Stimulated activated CD8-positive, alpha-beta memory T cell treated with anti-CD3 and anti-CD28 coated beads, Interleukin-2, amount 100 ng/mL, for 1 hour (primary cell): ENCODE results near the gene SUSD6.

Experiments
- DNase-seq, 2 donors: peaks; one replicate each; pipeline ENCODE4 v3.0.0-alpha.2; 2020; ENCODE audit warnings: low read depth in 2 of 2

Gene SUSD6, protein sequence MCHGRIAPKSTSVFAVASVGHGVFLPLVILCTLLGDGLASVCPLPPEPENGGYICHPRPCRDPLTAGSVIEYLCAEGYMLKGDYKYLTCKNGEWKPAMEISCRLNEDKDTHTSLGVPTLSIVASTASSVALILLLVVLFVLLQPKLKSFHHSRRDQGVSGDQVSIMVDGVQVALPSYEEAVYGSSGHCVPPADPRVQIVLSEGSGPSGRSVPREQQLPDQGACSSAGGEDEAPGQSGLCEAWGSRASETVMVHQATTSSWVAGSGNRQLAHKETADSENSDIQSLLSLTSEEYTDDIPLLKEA

DNA sequence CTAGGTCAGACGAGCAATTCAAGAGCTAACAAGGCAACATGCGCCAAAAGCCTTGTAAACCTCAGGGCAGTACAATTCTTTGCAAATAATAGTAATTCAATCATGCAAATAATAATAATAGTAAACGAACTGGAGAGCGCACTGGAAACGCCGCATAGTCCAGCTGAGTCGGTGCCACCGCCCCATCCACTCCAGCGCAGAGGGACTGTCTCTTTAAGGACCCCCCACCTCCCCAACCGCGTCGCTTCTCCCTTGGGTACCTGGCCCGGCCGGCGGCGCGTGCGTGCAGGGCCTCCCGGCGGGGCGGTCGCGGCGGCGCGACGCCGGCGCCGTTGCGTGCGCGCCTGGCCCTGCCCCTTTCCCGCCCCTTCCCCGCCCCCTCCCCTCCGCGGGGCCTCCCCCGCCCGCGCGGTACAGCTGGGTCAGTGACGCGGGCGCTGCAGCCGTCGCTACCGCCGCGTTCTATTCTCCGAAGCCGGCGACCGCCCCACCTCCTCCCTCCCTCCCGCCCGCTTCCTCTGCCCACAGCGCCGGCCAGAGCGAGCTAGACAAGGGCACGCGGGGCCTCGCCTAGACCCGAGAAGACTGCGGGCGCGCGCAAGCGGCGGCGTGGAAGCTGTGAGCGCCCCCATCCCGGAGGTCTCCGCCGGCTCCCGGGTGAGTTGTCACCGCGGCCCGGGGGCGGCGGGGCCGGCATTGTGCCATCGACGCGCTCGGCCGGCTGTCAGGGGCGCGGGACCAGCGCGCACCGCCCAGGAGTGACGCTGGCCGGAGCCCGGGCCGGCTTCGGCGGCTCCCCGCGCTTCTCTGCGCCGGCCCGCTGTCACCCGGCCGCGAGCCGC lies at the start of gene SUSD6:
SUSD6 (plus strand) TSS at position 425 of the 842 bp plus-strand sequence. CDS start 46,997 bp downstream, outside the sequence.
- peak; percentile 78 for DNase-seq

DNA sequence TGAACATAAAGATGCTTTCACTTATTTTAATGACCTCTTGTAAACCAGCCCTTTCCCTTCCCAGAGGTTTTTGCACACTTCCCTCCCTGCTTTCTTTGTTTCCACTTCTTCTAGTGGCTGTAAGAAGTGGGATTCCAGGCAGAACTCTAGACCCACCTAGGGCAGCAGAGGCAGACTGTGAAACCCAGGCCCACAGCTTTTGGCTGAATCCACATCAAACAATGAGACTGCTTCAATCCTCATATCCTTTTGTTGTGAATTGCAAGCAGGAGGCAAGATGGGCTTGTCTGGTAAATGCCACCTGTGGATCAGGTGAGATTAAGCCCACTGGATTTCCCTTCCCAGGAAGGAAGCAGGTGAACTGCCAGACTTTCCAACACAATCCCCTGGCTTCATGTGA lies 49.5 kb upstream of the SUSD6 start:
- DNase-seq: no peak

DNA sequence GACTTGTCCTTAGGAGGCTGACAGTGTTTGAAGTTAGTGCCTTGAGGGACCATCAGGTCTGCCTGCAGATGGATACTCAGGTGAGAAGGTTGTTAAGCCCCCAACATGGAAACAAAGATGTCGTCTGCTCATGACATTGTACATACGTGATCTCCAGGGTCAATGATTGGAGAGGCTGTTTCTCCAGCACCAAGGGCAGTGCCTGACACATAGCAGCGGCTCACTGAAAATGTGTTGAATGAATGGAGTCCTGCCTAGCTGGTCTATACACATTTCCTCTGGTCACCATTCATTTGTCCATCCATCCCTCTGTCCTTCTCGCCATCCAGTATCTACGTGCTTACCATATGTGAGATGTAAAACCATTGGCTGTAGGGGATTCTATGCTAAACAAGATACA lies 43.8 kb upstream of the SUSD6 start:
- DNase-seq: no peak

DNA sequence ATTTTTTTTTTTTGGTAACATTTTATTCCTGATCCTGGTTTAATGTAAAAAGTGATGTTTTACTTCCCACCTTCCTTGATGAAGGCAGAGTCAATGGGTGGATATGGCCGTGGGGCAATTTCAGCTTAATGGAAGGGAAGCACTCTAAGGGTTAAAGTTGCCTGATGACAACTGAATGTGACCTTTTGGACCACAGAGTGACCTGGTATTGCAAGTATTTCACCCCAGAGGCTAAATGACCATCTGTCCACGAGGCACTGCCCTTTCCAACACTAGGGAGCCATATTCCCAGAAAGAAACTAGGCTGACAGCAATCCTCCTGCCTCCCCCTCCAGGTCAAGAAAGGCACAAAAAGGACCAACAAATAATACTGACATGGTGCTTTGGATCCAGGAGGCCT lies 41.5 kb upstream of the SUSD6 start:
- DNase-seq: no peak

DNA sequence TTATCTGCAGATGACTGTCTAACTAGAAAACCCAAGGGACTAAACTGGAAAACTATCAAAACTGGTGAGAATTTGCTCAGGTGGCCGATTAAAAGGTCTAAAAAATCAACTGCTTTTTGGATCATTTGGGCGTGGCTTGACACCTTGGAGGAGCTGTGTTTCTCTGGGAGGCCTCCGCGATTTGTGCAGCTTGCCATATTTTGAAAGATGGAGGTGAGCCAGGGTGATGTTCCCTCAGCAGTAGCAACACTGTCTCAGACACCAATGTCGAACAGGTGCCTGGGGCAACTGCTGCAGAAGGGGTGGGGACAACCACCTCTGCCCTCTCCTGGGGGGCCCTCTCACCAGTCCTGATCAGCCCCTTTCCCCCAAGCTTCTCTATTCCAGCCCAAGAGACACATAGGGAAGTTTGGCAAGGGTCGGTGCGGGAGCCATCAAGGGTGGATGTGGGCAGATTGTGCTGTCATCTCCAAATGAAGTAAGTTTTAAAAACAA lies 40.5 kb upstream of the SUSD6 start:
- no peak for DNase-seq

DNA sequence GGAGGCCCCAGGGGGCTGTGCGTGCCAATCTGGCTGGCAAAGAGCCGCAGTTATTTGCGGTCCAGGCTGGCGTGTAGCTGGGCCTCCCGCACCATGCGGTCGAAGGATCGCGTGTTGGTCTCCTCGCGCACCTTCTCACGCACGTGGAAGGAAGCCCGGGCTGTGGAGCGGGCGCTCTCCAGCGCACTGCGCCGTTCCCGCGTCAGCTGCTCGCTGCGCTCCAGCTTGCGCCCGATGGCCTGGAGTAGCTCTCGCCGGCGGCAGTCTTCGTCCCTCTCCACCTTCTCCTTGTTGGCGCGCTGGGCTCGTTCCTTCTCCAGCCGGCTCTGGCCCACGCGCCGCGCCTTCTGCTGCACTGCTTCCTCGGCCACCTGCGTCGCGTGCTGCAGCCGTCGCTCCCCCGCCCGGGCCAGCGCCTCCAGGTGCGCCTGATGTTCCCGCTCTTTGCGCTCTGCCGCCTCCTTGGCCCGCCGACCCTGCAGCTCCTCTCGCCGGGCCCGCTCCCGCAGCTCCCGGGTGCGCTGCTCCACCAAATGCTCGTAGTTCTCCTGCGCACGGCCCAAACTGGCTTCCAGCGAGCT lies 39.9 kb upstream of the SUSD6 start:
- no peak for DNase-seq

DNA sequence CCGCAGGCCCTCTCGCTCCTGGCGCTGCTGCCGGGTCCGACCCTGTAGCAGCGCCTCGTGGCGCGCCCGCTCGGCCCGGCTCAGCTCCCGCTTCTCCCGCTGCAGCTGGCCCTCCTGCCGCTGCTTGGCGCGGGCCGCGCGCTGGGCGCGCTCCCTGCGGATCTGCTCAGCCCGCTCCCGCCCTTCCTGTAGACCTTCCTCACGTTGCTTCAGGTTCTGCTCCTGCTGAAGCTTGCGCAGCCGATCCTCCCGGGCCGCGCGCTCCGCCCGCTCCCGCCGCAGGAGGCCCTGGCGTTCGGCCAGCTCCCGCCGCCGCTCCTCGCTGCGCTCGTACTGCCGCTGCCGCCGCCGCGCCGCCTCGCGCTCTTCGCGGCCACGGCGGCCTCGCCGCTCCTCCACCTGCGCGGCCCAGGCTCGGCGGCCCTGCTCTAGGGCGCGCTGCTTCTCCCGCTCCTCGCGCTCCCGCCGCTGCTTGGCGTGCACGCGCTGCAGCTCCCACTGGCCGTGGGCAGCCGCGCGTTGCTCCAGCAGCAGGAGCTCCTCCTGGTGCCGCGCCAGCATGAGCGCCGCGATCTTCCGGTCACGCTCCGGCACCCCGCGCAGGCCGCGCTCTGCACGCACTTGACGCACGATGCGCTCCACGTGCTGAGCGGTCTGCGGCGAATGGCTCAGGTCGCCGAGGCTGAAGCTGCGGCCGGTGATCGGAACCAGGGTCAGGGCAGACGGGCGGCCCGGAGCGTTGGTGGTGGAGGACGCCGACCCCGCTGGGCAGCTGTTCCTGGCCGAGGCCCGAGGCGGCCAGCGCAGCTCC lies 39.2 kb upstream of the SUSD6 start:
- no peak for DNase-seq

DNA sequence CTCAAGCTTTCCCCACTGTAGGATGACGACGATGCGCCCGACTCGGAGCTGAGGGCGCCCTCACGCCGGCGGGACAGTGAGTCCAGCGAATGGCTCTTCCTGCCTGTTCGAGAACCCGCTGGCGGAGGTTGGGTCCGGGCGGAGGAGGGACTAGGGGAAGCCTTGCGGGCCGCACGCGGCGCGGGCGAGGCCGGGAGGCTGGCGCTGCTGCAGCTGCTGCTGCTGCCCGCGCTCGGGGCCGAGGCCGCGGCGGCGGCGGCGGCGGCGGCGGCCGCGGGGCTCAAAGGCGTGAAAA lies 38.6 kb upstream of the SUSD6 start:
- no peak for DNase-seq

DNA sequence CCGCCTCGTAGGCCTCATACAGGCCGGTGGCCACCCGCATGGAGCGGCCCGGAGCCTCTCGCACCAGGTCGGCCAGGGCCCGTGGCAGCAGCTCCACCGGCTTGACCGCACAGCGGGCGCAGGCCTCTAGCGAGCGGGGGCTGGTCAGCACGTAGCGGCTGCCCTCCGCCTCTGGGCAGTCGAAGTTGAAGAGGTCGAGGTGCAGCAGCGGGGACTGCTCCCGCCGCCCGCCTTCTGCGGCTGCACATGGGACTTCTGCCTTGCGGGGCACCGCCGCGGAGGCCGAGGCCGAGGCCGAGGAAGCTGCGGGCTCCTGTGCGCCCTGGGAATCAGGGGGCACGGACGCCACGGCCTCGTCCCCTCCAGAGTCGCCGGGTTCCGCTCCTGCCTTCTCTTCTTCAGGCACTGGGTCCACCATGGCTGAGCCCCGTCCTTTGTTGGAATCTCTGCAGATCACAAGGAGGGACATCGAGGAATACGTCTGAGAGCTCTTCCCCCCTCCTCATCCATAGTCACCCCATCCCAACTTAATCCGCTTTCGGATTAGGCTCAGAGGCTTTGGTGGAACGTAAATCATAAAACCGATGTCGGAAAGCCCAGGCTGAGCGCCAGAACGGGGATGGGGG lies 38.1 kb upstream of the SUSD6 start:
- no peak for DNase-seq

DNA sequence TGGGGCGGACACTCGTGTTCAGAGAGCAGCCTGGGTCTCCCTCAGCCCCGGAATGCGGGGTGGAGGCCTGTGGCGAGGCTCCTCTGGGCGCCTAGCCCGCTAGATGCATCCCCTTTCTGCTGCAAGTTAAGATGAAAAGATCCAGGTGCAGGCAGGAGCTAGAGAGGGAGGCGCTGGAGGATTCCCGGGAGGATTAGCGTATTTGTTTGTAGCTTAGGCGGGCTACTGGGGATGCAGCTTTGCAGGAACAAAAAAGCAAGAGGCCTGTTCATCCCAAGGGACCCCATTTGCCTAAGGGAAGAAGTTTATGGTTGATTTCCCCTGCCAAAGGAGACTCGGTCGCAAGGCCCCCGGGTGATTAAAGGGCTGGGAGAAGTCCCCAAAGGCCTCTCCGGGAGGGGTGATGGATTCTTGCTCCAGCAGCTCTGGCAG lies 37.5 kb upstream of the SUSD6 start:
- no peak for DNase-seq

DNA sequence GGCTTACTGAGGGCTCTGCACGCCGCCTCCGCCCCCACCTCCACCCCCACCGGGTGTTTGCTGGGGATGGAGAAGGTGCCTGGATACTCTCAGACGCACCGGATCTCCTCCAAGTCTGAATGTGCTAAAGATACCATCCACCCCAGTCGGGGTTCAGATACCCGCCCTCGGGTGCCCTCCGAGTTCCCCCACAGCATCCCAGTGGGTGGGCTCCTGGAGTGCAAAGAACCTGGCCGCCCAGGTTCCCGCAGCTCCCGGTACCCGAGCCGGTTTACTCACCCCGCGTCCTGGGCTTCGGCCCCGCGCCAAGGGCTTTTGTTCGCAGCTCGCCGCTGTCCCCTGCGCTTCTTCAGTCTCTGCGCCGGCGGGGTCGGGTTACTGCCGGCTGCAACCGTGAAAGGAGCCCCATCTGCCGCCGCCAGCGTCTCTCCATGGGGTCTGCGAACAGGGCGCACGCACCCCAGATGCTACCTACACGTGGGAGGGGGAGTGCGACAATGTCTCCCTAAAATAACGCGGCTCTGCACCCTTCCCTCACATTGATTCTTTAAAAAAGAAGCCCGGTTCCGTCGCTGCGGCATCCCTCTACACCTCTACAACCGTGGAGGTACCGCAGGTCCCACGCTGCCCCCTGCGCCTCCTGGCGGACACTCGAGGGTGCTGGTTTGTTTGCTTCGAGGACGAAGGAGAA lies 37.0 kb upstream of the SUSD6 start, which contains the start of gene CCDC177:
CCDC177 (minus strand) TSS at position 609 of the 691 bp plus-strand sequence. CDS start 1,249 bp downstream, outside the sequence.
- peak; percentile 33 to 62 for DNase-seq

DNA sequence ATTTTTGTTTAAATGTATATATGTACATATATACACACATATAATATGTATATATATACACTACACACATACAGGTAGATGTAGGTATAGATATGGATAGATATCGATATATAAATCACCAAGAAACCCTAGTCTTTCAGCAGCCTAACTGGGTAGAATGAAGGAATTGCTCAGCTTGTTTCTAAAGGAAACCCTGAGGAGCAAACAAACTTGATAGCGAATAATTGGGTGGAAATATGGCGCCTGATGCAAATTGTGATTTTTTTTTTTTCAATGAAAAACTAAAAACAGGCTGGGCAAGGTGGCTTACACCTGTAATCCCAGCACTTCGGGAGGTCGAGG lies 36.5 kb upstream of the SUSD6 start:
- DNase-seq: no peak

DNA sequence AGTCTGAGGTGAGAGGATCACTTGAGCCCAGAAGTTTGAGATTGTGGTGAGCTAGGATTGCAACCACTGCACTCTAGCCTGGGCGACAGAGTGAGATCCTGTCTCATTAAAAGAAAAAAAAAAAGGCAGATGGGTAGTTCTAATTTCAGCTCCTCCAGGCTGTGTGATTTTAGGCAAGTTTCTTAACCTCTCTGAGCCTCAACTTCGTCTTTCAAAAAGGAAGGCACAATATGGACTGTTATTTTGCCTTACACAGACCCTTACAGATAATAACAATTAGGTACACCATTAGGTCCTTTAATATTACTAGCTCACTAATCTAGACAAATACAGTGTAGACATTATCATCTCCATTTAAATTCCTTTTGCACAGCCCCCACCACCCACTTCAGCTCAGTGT lies 31.9 kb upstream of the SUSD6 start:
- DNase-seq: no peak

DNA sequence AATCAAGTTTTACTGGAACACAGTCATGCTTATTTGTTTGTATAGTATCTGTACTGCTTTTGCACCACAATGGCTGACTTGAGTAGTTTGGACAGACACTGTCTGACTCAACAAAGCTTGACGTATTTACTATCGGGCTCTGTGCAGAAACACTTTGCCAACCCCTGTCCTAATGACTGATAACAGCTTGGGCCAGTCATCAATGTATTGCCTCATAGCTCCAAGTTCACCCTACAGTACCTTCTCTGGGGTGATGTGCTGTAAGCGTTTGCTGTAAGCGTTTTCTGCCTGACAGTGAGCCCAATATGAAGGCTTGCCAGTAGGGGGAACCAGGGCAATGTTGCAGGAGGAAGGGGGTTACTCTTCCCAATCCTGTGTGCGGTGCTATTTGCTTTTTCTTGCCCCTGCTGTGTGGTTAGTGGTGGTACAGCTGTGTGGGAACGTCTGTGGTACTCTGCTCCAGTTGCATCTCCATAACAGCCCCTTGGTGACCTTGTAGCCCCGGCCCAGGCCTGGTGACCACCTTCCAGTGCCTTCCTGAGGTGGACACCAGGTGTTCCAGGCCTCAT lies 31.3 kb upstream of the SUSD6 start:
- DNase-seq: no peak

DNA sequence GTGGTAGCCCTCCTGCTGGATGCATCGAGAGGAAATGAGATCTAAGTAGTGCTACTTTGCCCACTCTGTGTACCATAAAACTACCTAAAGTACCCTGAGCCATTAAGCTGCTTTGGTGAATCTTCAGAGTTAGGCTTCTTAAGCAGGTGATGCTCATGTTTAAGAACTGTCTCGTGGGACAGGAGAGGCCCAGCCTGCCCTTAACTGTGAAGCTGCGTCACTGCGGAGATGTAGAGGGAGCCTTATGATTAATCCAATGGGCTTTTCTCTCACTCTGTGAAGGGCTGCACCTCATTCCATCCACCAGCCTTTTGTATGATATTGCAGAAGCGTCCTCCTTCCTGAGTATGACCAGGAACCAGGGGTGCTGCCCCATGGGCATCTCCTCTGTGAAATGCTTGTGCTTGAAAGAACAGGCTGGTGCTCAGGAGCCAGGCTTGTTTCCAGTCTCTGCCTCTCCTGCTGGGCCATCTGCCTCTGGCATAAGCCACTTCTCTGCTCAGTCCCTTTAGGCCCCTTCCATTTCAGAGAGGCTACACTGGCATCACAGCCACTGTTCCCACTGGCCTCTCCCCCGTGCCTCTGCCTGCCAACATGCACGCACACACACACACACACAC lies 30.0 kb upstream of the SUSD6 start:
- no peak for DNase-seq

DNA sequence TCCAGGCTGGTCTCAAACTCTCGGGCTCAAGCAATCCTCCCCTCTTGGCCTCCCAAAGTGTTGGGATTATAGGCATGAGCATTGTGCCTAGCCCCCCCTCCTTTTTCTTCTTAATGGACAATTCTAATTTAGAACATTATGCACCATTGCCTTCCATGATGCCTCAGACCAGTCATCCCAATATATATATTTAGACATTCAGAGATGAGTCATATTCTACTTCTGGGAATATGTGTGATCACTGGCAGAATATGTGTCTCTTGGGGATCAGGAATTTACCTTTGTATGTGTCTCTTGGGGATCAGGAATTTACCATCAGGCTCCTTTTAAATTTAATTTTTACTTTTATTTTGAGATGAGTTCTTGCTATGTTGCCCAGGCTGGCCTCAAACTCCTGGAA lies 29.2 kb upstream of the SUSD6 start:
- no peak for DNase-seq

DNA sequence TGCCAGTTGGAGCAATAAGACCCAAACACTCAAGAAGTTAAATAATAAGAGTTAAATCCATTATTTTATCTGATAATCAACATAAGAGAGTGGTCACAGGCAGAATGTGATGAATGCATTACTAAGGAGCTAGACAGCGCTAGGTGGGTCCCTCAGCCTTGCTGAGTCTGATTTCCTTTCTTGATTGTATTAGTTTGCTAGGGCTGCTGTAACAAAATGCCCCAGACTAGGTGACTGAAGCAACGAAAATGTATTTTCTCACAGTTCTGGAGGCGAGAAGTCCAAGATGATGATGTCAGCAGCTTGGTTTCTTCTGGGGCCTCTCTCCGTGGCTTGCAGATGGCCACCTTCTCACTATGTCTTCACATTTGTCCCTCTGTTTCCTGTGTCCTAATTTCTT lies 28.6 kb upstream of the SUSD6 start:
- DNase-seq: no peak

DNA sequence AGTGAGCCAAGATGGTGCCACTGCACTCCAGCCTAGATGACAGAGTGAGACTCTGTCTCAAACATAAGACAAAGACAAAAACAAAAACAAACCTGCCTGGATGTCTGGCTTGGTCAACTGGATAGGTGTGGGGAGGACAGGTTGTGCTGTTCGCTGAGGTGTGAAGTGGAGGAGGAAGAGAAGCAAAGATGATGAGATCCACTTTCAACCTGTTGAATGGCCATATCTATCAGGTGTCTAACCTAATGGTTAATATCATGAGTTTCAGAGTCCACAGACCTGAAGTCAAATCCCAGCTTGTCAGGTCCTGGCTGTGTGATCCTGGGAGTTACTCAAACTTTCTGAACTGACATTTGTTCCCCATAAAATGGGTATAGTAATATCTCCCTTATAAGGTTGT lies 27.0 kb upstream of the SUSD6 start:
- DNase-seq: no peak

DNA sequence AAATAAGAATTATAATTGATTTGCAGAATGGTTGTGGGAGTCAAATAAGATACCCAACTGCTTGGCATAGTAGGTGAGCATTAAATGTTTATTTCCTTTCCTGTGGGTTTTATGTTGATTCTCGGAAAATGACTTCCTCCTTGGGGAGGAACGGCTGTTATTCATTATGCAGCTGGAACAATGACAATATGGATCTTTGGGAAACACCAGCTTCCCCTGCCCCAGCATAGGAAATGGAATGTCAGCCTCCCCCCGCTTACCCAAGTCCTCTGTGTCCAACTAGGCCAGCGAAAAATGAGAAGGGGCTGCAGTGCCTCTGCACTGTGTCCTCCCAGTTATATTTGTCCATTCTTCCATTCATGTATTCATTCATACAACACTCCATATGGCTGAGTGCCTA lies 25.0 kb upstream of the SUSD6 start:
- no peak for DNase-seq

DNA sequence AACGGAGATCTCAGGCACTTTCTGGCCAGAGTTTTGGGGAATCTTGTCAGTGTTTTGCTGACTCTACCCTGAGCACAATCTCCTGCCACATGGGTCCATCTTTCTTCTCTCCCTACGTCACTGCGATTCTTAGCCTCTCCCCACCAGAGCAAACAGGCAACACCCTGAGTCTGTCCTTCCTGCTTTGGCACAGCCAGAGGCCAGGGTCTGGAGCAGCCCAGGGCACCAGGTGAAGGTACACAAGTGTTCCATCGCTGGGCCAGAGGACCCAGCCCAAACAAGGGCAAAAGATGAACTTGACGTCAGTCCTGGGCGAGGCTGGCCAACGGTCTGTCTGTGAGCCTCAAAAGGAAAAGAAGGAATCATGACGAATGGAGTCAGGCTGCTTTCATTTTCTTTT lies 24.0 kb upstream of the SUSD6 start:
- DNase-seq: no peak
